Endometrium (tissue), 2 donors: ENCODE data around the gene DNAH9.

Experiments
- FAIRE-seq: peaks from 2 replicates; lab custom pipeline; 2012; peaks lifted over from hg19 to GRCh38; lab: Jason Lieb, UNC
- donor health status: control.
- donor health status: control.

Gene DNAH9

DNA sequence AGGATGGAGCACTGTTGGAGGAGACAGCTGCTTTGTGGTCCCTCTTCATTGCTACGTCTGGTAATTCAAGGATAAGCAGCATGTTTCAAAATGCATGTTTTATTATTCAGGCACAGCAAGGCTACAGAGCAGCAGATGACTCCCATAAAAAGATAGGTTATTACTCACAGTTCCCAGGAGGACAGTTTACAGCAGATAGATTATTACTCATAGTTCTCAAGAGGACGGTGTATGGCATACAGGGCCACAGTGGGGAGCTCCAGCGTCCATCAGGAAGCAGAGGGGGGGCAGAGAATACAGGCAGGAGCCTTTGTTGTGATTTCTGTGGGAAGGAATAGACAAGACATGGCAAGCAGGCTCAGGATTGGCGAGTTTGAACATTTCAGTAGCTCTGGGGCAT lies 72.9 kb downstream of the DNAH9 start:
- no peak for FAIRE-seq

GRCh38 chr17:11682646-11683045 lies 84.4 kb downstream of the DNAH9 start:
- FAIRE-seq: no peak

GRCh38 chr17:11690681-11691080 lies 92.4 kb downstream of the DNAH9 start:
- FAIRE-seq: no peak

GRCh38 chr17:11692688-11693087 lies 94.4 kb downstream of the DNAH9 start:
- no peak for FAIRE-seq

DNA sequence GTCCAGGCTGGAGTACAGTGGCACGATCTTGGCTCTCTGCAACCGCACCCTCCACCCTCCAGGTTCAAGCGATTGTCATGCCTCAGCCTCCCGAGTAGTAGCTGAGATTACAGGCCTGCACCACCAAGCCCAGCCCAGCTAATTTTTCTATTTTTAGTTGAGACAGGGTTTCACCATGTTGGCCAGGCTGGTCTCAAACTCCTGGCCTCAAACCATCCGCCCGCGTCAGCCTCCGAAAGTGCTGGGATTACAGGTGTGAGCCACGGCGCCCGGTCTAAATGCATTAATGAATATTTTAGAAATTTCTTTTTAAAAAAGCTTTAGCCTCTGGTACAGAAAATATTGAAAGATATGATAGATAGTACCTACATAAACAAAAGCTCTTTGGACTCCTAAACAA lies 95.0 kb downstream of the DNAH9 start:
- FAIRE-seq: no peak

DNA sequence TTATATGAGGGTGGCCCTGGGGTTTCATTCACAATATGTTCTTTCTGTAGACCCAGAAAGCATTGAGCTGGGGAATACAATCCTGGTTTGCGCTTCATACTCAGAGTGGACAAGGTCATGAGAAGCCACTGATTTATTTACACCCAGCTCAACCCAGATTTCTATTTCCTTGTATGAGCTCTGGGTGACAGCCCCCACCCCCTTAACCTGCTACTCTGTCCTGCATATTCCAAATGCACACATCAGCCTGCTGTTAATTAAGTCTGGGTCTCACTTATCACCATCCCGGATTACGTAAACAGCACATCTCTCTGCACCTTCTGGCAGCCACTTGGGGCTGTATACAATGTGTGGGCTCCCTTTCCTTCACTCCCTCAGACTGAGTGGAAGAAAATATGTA lies 102.4 kb downstream of the DNAH9 start:
- FAIRE-seq: no peak

DNA sequence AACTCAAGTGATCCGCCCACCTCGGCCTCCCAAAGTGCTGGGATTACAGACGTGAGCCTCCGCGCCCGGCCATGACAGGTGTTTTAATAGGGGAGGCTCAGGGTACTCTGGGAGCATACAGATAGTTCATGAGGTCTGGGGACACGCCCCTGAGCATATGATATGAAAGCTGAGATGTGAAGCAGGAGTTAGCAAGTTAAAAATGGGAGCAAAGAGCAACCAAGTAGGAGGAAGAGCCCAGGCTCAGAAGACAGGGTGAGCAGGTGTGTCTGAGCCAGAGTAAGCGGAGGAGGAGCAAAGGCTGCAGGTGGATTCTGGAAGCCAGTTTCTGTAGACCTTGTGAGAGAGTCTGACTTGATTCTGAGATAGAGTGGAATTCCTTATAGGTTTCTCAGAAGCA lies 103.6 kb downstream of the DNAH9 start:
- FAIRE-seq: no peak

DNA sequence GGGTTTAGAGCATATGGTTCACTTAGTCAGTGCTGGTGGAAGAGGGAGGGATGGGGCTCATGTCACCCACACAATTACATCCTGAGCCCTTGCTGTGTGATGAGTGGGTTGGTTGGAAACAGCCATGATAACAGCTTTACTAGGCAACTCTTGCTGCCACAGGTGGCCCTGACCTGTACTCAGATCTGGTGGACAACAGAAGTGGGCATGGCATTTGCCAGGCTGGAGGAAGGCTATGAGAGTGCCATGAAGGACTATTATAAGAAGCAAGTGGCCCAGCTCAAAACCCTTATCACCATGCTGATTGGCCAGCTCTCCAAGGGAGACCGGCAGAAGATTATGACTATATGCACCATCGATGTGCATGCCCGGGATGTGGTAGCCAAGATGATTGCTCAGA lies 105.8 kb downstream of the DNAH9 start:
- FAIRE-seq: no peak

- no peak for FAIRE-seq
Observed at GRCh38 chr17:11705111-11705510, 106.8 kb downstream of the DNAH9 start.

GRCh38 chr17:11707586-11707985 lies 109.3 kb downstream of the DNAH9 start:
- no peak for FAIRE-seq

DNA sequence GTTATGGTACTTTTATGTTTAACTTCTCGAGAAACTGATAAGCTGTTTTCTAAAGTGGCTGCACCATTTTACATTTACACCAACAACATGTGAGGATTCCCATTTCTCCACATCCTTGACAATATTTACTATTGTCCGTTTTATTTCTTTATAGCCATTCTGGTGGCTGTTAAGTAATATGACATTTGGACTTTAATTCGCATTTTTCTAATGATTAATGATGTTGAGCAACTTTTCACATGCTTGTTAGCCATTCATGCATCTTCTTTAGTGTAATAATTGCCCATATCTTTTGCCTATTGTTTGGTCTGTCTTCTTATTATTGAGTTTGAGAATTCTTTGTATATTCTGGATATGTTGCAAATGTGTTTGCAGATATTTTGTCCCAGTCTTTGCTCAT lies 114.2 kb downstream of the DNAH9 start:
- FAIRE-seq: no peak

- no peak for FAIRE-seq
Observed at GRCh38 chr17:11719203-11719602, 120.9 kb downstream of the DNAH9 start.

- no peak for FAIRE-seq
Observed at GRCh38 chr17:11719856-11720255, 121.6 kb downstream of the DNAH9 start.

GRCh38 chr17:11720816-11721215 lies 122.5 kb downstream of the DNAH9 start:
- no peak for FAIRE-seq

DNA sequence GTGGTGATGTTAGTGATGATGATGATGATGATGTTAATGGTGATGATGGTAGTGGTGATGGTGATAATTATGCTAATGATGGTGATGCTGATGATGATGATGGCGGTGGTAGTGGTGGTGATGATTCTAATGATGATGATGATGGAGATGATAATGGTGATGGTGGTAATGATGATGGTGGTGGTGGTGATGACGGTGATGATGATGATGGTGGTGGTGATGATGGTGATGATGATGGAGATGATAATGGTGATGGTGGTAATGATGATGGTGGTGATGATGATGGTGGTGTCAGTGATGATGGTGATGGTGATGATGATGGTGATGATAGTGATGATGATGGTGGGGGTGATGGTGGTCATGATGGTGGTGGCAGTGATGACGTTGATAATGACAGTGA lies 132.5 kb downstream of the DNAH9 start:
- FAIRE-seq: no peak

- no peak for FAIRE-seq
Observed at GRCh38 chr17:11736613-11737312, 138.5 kb downstream of the DNAH9 start.

GRCh38 chr17:11737313-11737679 lies 139.0 kb downstream of the DNAH9 start:
- no peak for FAIRE-seq

DNA sequence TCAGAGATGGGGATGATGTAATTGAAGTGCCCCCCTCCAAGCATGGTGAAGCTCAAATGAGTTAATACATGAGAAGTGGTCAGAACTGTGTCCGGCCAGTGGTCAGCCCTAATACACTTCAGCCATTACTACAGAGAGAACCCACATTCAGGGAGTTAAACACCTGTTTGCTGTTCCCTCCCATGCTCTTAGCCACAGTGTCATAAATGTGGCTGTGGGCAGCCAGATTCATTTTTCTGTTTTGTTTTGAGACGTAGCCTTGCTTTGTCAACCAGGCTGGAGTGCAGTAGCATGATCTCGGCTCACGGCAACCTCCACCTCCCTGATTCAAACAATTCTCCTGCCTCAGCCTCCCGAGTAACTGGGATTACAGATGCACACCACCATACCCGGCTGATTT lies 139.9 kb downstream of the DNAH9 start:
- FAIRE-seq: no peak

DNA sequence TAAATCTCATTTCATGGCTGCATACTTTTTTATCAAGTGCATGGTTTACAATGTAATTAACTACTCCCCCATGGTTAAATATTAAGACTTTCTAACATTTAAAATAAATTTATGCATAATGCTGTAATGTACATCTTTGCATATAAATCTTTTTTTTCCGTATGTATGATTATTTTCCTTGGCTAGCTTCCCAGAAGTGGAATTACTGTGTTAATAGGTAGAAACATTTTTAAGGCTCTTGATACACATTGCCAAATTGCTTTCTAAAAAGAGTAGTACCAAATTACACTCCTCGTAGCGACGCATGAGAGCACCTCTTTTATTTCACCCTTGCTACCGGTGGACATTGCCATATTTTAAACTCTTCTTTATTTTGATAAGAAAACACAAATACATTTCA lies 141.1 kb downstream of the DNAH9 start:
- FAIRE-seq: no peak

- no peak for FAIRE-seq
Observed at GRCh38 chr17:11739848-11740247, 141.6 kb downstream of the DNAH9 start.

GRCh38 chr17:11742886-11743285 lies 144.6 kb downstream of the DNAH9 start:
- no peak for FAIRE-seq

DNA sequence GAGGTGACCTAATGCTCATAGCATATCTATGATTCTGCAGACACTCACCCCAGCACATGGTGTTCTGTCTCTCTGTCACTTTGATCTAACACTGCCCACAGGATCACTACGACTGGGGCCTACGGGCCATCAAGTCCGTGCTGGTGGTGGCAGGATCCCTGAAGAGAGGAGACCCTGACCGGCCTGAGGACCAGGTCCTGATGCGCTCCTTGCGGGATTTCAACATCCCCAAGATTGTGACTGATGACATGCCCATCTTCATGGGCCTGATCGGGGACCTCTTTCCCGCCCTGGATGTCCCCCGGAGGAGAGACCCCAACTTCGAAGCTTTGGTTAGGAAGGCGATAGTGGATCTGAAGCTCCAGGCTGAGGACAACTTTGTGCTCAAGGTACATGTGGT lies 146.4 kb downstream of the DNAH9 start:
- no peak for FAIRE-seq

- FAIRE-seq: no peak
Observed at GRCh38 chr17:11747441-11747840, 149.2 kb downstream of the DNAH9 start.

GRCh38 chr17:11757815-11758214 lies 159.5 kb downstream of the DNAH9 start:
- no peak for FAIRE-seq

DNA sequence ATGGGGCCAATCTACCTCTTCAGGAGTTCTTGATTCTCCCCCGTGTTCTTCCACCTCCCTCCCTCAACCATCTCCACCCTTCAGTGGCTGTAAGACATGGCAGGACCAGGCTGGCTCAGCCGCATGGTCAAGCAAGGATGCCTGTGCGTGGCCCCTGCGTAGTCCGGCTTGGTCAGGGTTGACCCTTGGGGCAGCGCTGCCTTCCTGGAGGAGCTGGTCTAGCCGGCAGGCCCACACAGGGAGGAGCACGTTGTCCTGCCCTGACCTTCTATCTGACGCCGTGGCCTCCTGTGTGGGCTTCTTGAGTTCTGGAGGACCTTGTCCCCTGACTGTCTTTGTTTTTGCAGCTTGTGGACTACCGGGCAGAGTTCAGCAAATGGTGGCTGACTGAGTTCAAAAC lies 169.8 kb downstream of the DNAH9 start:
- no peak for FAIRE-seq
